NCI-H226 (cell line): ENCODE data around the gene TMEM132A.
"Not testable (repeated sequence)": the region's sequence is repeated elsewhere in the genome, so short reads cannot be mapped to it uniquely, and the experiment has no call there.

ENCODE experiments used
- DNase-seq: peaks from one replicate; pipeline ENCODE4 v3.0.0-alpha.2; 2015

Gene TMEM132A

GRCh38 chr11:60968223-60968622 is 44.0 kb downstream of the TMEM132A start:
- no peak for DNase-seq

- DNase-seq = peak; percentile 40
Measured at GRCh38 chr11:60970369-60970774, 46.1 kb downstream of the TMEM132A start.

GRCh38 chr11:60970890-60971289 is 46.6 kb downstream of the TMEM132A start:
- DNase-seq = no peak

- DNase-seq = no peak
Measured at GRCh38 chr11:60971520-60971919, 47.3 kb downstream of the TMEM132A start, which contains the start of gene CD6. TSS of gene CD6 (plus strand) at chr11:60971680. CDS start at chr11:60971866, 186 bp downstream.

GRCh38 chr11:60972182-60973030 is 48.1 kb downstream of the TMEM132A start:
- DNase-seq = no peak

- DNase-seq = no peak
Measured at GRCh38 chr11:60973699-60974098, 49.4 kb downstream of the TMEM132A start.

- not testable (repeated sequence) for DNase-seq
Measured at GRCh38 chr11:60974316-60974715, 50.1 kb downstream of the TMEM132A start.

- DNase-seq = no peak
Measured at GRCh38 chr11:60974726-60975125, 50.5 kb downstream of the TMEM132A start.

- DNase-seq = no peak
Measured at GRCh38 chr11:60977224-60977623, 53.0 kb downstream of the TMEM132A start.

GRCh38 chr11:60977836-60978235 is 53.6 kb downstream of the TMEM132A start:
- DNase-seq = no peak

- DNase-seq = no peak
Measured at GRCh38 chr11:60978546-60979380, 54.5 kb downstream of the TMEM132A start.

GRCh38 chr11:60981515-60981914 is 57.3 kb downstream of the TMEM132A start:
- no peak for DNase-seq

GRCh38 chr11:60982184-60982583 is 57.9 kb downstream of the TMEM132A start:
- no peak for DNase-seq

GRCh38 chr11:60984149-60984548 is 59.9 kb downstream of the TMEM132A start:
- no peak for DNase-seq

GRCh38 chr11:60984636-60985035 is 60.4 kb downstream of the TMEM132A start:
- peak; percentile 89 for DNase-seq

GRCh38 chr11:60985501-60985900 is 61.2 kb downstream of the TMEM132A start:
- DNase-seq = no peak

- peak; percentile 82 for DNase-seq
Measured at GRCh38 chr11:60985991-60986915, 62.0 kb downstream of the TMEM132A start.
